DMS53 treated with DMSO at 0.1 percent for 48 hours (cell line): ENCODE data around the gene OTOGL.
A peak's percentile ranks its signal among the peaks of the same experiment; 100 is the strongest.

ENCODE experiments used
- DNase-seq: peaks from one replicate; lab custom pipeline; 2025; ENCODE audit not compliant: unreplicated experiment; lab: John Stamatoyannopoulos, UW

Gene OTOGL

GRCh38 chr12:80176706-80177105 is 77.4 kb downstream of the OTOGL start:
- no peak for DNase-seq

GRCh38 chr12:80178846-80179245 is 79.5 kb downstream of the OTOGL start:
- DNase-seq: no peak

DNA sequence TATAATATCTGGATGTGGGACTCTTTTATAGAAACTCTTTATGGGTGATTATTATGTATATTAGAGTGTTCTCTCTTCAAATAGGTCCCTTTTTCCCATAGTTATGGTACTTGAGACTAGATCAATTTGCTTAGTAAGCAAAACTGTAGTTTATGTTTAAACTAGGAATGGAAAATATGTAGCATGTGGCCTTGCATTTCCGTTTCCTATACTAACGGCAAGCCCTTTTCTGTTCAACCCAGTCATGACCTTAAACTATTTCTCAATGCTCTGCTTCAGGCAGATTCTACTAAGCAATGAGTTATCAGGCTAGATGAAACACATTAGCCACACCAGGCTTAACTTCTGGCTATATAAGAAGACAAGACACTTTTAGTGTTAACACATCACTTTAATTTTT is 84.6 kb downstream of the OTOGL start:
- DNase-seq: no peak

DNA sequence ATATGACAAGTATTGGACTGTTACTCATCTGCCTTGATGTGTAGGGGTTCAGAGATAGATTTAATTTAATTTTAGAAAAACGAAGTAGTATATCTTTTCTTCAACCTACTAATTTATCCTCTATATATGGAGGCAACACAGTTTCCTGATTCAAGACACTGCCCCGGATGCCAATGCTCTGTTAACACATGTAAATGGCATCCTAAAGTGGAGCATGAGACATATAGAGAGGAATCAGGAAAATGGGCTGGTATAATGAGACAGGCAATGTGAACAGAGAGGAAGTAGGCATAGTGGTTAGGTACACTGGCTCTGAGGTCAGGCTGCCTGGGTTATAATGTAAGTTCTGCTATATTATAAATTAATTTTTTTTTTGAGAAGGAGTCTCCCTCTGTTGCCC is 85.6 kb downstream of the OTOGL start:
- no peak for DNase-seq

- DNase-seq: peak; percentile 96
Measured at GRCh38 chr12:80186727-80187217, 87.4 kb downstream of the OTOGL start.

GRCh38 chr12:80187660-80188090 is 88.3 kb downstream of the OTOGL start:
- peak; percentile 72 for DNase-seq

- peak; percentile 36 for DNase-seq
Measured at GRCh38 chr12:80188576-80188975, 89.2 kb downstream of the OTOGL start.

DNA sequence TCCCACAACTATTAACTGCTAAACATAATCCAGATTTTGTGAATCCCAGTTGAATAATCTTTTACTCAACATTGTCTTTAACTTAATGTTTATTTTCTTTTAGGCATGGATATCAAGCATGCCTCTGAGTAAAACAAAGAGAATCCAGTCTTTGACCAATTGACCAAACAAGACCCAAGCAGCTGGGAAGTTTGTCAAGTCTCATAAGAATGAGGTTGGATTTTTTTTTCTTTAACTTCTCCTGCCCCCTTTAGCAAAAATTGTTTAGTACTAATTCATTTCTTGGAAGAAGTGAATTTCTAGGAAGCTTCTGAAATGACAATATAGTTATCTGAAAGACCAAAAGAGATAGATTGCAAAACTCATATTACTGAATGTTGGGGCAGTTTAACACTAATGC is 89.9 kb downstream of the OTOGL start:
- DNase-seq: no peak

- DNase-seq: no peak
Measured at GRCh38 chr12:80190001-80190400, 90.7 kb downstream of the OTOGL start.

- DNase-seq: no peak
Measured at GRCh38 chr12:80192087-80192486, 92.8 kb downstream of the OTOGL start.

DNA sequence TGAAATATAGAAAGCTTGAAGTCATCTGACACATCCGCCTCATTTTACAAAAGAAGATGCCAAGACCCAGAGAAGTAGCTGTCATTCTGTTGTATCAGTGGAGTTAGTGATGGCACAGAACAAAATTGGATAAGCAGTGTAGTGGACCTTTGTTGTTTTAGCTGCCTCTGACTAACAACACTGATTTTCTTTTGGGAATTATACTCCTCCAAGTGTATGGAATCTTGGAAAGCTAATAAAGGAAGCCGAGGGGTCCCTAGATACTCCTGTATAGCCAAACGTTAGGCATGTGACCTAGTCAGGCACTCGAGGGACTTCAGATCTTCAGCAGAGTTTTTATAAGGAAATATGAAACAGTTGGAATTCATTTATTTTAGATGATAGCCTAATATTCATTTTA is 94.5 kb downstream of the OTOGL start:
- DNase-seq: no peak

- DNase-seq: peak; percentile 64
Measured at GRCh38 chr12:80195074-80195726, 95.9 kb downstream of the OTOGL start.

DNA sequence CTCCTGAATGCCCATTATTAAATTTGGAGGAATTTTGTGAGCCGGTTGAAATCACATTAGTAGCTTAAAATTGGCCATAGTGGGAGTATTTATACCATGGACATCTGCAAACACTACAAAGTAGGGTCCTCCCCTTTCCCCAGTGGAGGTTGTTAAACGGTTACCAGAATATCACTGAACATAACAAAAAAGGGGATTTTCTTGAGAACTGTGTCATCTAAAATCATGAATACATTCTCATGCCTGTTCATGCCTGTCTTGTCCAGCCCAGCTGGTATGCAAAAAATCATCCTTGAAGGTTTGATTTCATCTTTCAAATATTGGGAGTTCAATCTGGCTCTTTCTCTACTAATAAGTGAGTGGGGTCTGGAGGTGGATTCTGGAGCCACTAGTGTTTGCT is 96.4 kb downstream of the OTOGL start:
- DNase-seq: no peak

DNA sequence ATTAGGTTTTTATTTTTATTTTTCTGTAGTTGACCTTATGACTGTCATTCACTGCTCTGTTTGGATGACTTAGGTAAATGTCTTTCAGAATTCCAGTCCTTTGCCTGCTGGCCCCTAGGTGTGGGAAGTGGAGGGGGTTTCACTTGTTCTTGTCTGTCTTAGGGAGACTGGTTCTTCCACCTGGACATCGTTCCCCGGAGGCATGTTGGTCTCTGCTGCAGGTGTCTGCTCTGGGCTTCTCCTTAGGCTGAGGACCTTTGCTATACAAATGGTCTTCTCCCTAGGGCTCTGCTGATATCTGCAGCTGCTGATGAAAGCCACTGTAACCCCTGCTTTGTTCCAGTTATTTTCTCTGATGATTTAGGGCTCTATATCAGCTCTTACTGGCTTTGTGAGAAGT is 97.1 kb downstream of the OTOGL start:
- no peak for DNase-seq

DNA sequence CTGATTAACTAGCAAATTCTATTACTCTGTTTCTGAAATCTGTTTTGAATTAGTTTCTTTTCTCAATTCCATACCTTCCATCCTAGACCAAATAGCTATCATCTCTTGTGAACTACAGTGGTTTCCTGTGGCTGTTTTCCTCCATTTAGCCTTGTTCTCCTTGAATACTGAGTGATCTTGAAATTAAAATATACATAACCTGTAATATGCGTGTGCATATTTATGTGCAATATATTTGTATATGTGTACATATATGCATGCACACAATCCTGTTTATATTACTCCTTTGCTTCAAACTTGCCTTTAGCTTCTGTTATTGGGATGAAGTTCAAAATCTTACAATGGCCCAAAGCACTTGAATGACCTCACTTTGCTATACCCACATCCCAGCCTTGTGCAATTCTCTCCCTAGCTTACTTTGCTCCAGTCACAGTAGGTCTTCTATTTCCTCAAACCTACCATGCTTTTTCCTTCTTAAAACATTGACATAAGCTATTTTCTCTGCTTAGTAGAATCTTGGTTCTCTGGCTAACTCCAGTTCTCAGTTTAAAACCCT is 99.5 kb downstream of the OTOGL start:
- no peak for DNase-seq

DNA sequence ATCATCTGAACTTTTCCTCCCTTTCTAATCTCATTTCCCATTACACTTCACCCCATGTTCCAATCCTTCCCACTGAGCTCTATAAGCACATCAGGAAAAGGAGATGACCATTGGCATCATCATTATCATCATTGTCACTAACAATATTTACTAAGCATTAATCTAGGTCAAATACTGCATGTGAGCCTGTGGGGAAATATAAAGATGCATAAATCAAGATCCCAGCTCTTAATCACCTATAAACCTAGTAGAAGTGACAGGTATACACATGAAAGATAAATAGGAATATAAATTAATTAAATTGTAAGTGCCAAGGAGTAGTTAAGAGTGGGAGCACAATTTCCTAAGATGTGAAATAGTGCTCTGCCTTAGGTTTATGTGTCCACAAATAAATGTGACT is 100.6 kb downstream of the OTOGL start:
- no peak for DNase-seq

DNA sequence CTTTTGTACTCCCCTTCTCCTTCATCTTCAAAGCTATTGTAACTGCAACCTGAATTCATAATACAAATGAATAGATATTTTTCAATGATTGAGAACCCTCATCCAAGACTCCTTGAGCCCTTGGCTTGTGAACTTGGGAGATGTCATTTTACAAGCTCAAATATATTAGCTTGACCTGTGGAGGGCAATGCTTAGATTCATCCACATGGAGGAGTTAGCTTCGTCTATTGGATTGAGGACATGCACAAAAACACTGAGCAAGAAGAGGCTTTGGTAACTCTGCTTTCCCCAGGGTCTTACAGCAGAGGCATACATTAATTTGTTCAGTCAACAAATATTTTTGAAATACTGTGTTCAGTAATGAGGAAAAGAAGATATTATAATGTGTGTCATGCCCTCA is 101.1 kb downstream of the OTOGL start:
- no peak for DNase-seq

GRCh38 chr12:80201908-80202307 is 102.6 kb downstream of the OTOGL start:
- DNase-seq: no peak

DNA sequence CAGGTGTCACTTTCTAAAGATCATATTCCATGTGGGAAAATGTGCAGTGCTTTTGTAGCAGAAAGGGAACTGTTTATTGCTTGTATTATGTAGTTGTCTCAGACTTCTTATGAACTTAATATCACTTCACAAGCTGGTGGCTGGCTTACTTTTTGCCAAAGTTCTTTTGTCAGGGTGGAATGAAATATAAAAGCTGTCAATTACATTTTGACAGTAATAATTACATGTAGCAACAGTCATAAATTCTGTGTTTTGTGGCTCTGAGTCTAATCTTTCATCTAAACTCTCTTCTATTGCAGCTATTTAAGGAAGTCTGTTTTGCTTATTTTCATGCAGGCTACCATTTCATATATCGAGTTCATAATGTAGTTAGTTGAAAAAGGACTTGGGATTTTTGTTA is 106.6 kb downstream of the OTOGL start:
- no peak for DNase-seq

GRCh38 chr12:80208071-80208470 is 108.7 kb downstream of the OTOGL start:
- no peak for DNase-seq

DNA sequence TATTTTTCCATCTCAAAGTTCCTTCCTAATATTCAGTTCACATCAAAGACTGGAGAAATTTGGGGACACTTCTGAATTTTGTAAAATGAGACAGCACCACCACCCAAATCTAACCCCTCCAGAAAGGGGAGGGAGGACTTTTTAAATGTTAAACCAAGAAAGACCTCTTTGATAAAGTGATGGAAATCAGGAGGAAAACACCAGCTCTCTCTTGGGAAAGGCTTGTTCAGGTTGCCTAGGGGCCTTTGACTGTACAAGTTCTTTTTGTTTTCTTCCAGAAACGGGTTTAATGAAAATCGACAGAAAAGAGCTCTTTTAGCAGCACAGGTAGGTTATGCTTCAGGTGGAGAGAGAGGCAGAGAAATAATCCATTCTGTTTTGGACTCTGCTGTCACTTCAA is 112.3 kb downstream of the OTOGL start:
- DNase-seq: no peak

GRCh38 chr12:80212938-80213645 is 113.8 kb downstream of the OTOGL start:
- no peak for DNase-seq
